ENCODE measurements around the gene SLC12A8.

- TF ChIP-seq EZH2 (IDR thresholded peaks at IDR 0.05; ENCODE audit: insufficient read depth, poor library complexity, severe bottlenecking) (no peak), EZH2phosphoT487 (IDR thresholded peaks at IDR 0.05; ENCODE audit: insufficient read depth, low read depth) (no peak)
These were observed 79.7 kb downstream of the SLC12A8 start for GRCh38 chr3:125132815-125133214.

Data from GM23248 (cell line).